ENCODE data around the gene SDF4.

DNA sequence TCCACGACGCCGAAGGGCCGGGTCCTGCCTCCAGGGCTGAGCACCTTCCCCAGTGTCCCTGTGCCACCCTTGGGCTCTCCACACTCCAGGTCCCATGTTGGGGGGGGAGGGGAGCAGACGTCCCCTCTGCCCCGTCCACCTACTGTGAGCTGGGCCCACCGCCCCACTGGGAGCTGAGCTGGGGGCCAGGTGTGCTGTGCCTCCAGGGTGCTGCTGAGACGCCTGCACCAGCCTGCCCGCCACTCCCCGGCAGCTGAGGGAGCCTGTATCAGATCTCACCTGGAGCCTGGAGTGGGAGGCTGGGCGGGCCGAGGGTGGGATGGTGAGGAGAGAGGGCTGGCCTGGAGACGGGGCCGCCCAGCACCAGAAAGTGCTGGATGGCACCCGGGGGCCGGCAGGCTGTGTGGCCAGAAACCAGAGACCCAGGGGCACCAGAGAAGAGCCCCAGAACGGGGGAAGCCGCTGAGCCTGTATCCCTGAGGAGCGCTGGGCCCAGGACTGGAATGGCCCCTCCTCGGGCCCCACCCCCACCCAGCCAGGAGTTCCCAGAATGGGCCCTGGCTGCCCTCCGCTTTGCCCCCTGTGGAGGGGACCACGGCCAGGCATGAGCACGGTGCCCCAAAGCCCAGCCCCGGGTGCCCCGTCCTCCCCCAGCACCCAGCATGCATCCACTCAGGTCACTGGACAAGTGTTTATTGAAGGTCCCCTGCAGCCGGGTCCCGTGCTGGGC is 28.8 kb downstream of the SDF4 start:
- TF ChIP-seq, protein P1, sequence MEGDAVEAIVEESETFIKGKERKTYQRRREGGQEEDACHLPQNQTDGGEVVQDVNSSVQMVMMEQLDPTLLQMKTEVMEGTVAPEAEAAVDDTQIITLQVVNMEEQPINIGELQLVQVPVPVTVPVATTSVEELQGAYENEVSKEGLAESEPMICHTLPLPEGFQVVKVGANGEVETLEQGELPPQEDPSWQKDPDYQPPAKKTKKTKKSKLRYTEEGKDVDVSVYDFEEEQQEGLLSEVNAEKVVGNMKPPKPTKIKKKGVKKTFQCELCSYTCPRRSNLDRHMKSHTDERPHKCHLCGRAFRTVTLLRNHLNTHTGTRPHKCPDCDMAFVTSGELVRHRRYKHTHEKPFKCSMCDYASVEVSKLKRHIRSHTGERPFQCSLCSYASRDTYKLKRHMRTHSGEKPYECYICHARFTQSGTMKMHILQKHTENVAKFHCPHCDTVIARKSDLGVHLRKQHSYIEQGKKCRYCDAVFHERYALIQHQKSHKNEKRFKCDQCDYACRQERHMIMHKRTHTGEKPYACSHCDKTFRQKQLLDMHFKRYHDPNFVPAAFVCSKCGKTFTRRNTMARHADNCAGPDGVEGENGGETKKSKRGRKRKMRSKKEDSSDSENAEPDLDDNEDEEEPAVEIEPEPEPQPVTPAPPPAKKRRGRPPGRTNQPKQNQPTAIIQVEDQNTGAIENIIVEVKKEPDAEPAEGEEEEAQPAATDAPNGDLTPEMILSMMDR (IDR thresholded peaks at IDR 0.05) = no peak
- TF ChIP-seq POLR2A (IDR thresholded peaks at IDR 0.05) = no peak
